Right atrium auricular region (tissue), 2 donors: Measurements from ENCODE around the gene LGALS1. TPM values are rescaled to one million over a fixed set of nuclear protein-coding genes. Genes with fewer than 3 reads are reported as not detected.
A peak's percentile ranks its signal among the peaks of the same experiment; 100 is the strongest.

Experiments used
- DNase-seq: peaks from one replicate; pipeline ENCODE4 v3.0.0-alpha.2; 2019; ENCODE audit warnings: low spot score
- H3K27ac ChIP-seq, 2 donors: fragments of 200-600 bp; sonication (generic); 1 replicate in 1 of 2; 2 replicates in 1 of 2; pipeline ENCODE4 v1.5.1; 2016 to 2019
- H3K27me3 ChIP-seq, 2 donors: fragments of 200-600 bp; sonication (generic); one replicate each; pipeline versions ENCODE4 v1.5.1 to v1.6.0; 2017 to 2019
- H3K36me3 ChIP-seq: fragments of 200-600 bp; sonication (generic); one replicate; pipeline ENCODE4 v1.5.1; 2016
- H3K4me1 ChIP-seq, 2 donors: fragments of 200-600 bp; sonication (generic); one replicate each; pipeline versions ENCODE4 v1.5.1 to v1.6.0; 2017 to 2019
- H3K4me3 ChIP-seq, 2 donors: fragments of 200-600 bp; sonication (generic); 1 replicate in 1 of 2; 2 replicates in 1 of 2; pipeline ENCODE4 v1.5.1; 2017 to 2019; ENCODE audit warnings: mild to moderate bottlenecking in 1 of 2, moderate library complexity in 1 of 2
- H3K9me3 ChIP-seq, 2 donors: fragments of 200-600 bp; sonication (generic); one replicate each; pipeline ENCODE4 v1.5.1; 2019
- total RNA-seq, 2 donors: library from RNA; depleted of rRNA; stranded (reverse); fragments of >200 nt; gene quantifications; one replicate each; pipeline ENCODE4 v1.1.0, GENCODE V29; 2016
- TF ChIP-seq, protein P1 (sequence below), 2 donors: fragments of 200-600 bp; sonication (generic); IDR thresholded peaks; one replicate each; pipeline ENCODE4 v1.5.1; 2019; ENCODE audit warnings: antibody characterized with exemption in 2 of 2

Gene LGALS1
- total RNA-seq, 2 donors from 2014 or later = 584 to 1,958 TPM

GRCh38 chr22:37676736-37677492 is 1.5 kb downstream of the LGALS1 start:
- TF ChIP-seq, protein P1, sequence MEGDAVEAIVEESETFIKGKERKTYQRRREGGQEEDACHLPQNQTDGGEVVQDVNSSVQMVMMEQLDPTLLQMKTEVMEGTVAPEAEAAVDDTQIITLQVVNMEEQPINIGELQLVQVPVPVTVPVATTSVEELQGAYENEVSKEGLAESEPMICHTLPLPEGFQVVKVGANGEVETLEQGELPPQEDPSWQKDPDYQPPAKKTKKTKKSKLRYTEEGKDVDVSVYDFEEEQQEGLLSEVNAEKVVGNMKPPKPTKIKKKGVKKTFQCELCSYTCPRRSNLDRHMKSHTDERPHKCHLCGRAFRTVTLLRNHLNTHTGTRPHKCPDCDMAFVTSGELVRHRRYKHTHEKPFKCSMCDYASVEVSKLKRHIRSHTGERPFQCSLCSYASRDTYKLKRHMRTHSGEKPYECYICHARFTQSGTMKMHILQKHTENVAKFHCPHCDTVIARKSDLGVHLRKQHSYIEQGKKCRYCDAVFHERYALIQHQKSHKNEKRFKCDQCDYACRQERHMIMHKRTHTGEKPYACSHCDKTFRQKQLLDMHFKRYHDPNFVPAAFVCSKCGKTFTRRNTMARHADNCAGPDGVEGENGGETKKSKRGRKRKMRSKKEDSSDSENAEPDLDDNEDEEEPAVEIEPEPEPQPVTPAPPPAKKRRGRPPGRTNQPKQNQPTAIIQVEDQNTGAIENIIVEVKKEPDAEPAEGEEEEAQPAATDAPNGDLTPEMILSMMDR (IDR thresholded peaks at IDR 0.05) = no peak
- DNase-seq = peak; percentile 92
- H3K4me1 ChIP-seq = peaks cover 0 to 57% of the 10 kb centered on the region in 2 donors
- H3K36me3 ChIP-seq = peaks cover 21% of the 10 kb centered on the region
- no peaks in the 10 kb centered on the region for H3K9me3 ChIP-seq
- peak overlapping the region; percentile 47 to 67 for H3K4me3 ChIP-seq
- H3K27me3 ChIP-seq = no peaks in the 10 kb centered on the region
- H3K27ac ChIP-seq = peak overlapping the region; percentile 93 to 94

DNA sequence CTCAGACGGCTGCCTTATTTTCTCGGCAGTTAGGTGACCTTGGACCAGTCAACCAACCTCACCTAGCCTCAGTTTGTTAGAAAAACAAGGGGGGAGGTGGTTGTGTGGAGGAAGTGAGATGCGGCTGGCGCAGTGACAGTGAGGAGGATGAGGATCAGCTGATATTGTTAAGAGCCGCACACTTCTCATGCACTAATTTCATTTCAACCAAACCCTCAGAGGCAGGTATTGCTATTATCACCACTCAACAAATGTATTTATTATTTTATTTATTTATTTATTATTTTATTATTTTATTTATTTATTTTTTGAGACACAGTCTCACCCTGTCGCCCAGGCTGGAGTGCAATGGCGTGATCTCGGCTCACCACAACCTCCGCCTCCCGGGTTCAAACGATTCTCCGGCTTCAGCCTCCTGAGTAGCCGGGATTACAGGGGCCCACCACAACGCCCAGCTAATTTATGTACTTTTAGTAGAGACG is 2.1 kb downstream of the LGALS1 start:
- TF ChIP-seq, protein P1 (IDR thresholded peaks at IDR 0.05) = no peak
- Histone ChIP-seq H3K27ac (peak overlapping the region; percentile 93 to 94), H3K9me3 (no peaks in the 10 kb centered on the region), H3K4me1 (peaks cover 0 to 57% of the 10 kb centered on the region in 2 donors), H3K4me3 (peak overlapping the region; percentile 47 to 67), H3K36me3 (peaks cover 21% of the 10 kb centered on the region), H3K27me3 (no peaks in the 10 kb centered on the region)
- no peak for DNase-seq

GRCh38 chr22:37678372-37678771 is 2.9 kb downstream of the LGALS1 start:
- Histone ChIP-seq H3K4me1 (peaks cover 0 to 57% of the 10 kb centered on the region in 2 donors), H3K4me3 (no peak overlapping the region), H3K36me3 (peaks cover 21% of the 10 kb centered on the region), H3K27me3 (no peaks in the 10 kb centered on the region), H3K27ac (peak overlapping the region in 1 of 2 donors; percentile 17), H3K9me3 (no peaks in the 10 kb centered on the region)
- no peak for DNase-seq
- TF ChIP-seq, protein P1 (IDR thresholded peaks at IDR 0.05) = no peak

DNA sequence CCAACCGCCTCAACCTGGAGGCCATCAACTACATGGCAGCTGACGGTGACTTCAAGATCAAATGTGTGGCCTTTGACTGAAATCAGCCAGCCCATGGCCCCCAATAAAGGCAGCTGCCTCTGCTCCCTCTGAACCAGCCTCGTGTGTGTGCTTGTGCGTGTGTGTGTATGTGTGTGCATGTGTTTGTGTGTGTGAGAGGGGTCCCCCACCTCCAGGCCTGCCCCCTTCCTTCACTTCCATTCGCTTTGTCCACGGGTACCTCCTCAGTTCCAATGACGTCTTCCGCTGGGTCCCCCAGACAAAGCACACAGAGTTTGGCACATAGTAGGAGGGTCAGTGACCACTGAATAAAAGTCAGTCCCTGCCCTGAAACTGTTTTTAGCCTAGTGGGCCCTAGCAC is 4.2 kb downstream of the LGALS1 start:
- H3K36me3 ChIP-seq = peaks cover 21% of the 10 kb centered on the region
- H3K27me3 ChIP-seq = no peaks in the 10 kb centered on the region
- no peaks in the 10 kb centered on the region for H3K9me3 ChIP-seq
- TF ChIP-seq, protein P1 (IDR thresholded peaks at IDR 0.05) = no peak
- H3K4me1 ChIP-seq = peaks cover 0 to 46% of the 10 kb centered on the region in 2 donors
- no peak overlapping the region for H3K27ac ChIP-seq
- H3K4me3 ChIP-seq = no peak overlapping the region
- DNase-seq = no peak

DNA sequence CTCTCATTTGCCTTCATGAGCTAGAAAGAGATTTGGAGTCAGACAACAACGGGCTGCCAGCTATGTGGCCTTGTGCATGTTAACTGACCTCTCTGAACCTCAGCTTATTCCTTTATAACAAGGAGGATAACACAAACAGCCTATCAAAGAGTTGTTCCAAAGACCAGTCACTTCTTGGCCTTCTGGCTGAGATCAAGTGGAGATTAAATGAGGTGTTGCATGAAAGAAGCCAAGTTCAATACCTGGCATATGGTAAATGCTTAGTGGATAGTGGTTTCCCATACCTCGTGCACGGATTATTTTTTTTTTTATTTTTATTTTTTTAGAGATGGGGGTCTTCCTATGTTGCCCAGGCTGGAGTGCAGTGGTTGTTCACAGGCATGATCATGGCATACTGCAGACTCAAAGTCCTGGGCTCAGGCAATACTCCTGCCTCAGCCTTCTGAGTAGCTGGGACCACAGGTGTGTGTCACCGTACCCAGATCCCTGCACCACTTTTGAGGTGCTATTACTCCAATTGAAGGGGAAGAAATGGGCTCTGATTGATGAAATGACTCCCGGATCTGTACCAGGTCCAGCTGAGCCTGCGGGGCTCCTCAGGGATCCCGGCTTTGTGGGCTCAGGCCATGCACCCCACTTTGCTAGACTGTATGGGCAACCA is 4.9 kb downstream of the LGALS1 start:
- Histone ChIP-seq H3K36me3 (peaks cover 21% of the 10 kb centered on the region), H3K4me1 (peaks cover 0 to 39% of the 10 kb centered on the region in 2 donors), H3K27me3 (no peaks in the 10 kb centered on the region), H3K9me3 (no peaks in the 10 kb centered on the region), H3K27ac (no peak overlapping the region), H3K4me3 (no peak overlapping the region)
- TF ChIP-seq, protein P1 (IDR thresholded peaks at IDR 0.05) = no peak
- no peak for DNase-seq
